CD4-positive, alpha-beta T cell treated with Interferon alpha-2 for 1 hour (primary cell): Measurements from ENCODE around the gene MBOAT1.

Experiments
- DNase-seq, 2 donors: peaks; one replicate each; pipeline ENCODE4 v3.0.0-alpha.2; 2020 to 2022

Gene MBOAT1

GRCh38 chr6:20095436-20095835, 116.8 kb downstream of the MBOAT1 start:
- no peak for DNase-seq

- DNase-seq = peak in 1 of 2 donors; percentile 35
Measured at GRCh38 chr6:20092071-20092566, 120.2 kb downstream of the MBOAT1 start.

GRCh38 chr6:20086992-20087391, 125.3 kb downstream of the MBOAT1 start:
- no peak for DNase-seq

- DNase-seq = no peak
Measured at GRCh38 chr6:20085817-20086216, 126.5 kb downstream of the MBOAT1 start.

GRCh38 chr6:20084411-20084810, 127.9 kb downstream of the MBOAT1 start:
- no peak for DNase-seq

- DNase-seq = no peak
Measured at GRCh38 chr6:20071998-20072397, 140.3 kb downstream of the MBOAT1 start.

GRCh38 chr6:20070047-20070446, 142.2 kb downstream of the MBOAT1 start:
- no peak for DNase-seq

- no peak for DNase-seq
Measured at GRCh38 chr6:20069021-20069522, 143.2 kb downstream of the MBOAT1 start.

- DNase-seq = no peak
Measured at GRCh38 chr6:20068421-20068988, 143.8 kb downstream of the MBOAT1 start.

- no peak for DNase-seq
Measured at GRCh38 chr6:20061952-20062351, 150.3 kb downstream of the MBOAT1 start.

- DNase-seq = no peak
Measured at GRCh38 chr6:20060252-20060651, 152.0 kb downstream of the MBOAT1 start.

GRCh38 chr6:20058912-20059311, 153.4 kb downstream of the MBOAT1 start:
- no peak for DNase-seq

GRCh38 chr6:20058121-20058905, 154.0 kb downstream of the MBOAT1 start:
- DNase-seq = no peak

- DNase-seq = peak in 1 of 2 donors; percentile 6
Measured at GRCh38 chr6:20056350-20056992, 155.8 kb downstream of the MBOAT1 start.

GRCh38 chr6:20055916-20056315, 156.4 kb downstream of the MBOAT1 start:
- no peak for DNase-seq
